Fibroblast of lung (primary cell): ENCODE measurements around the gene LGALS1.

Source experiments
- CTCF ChIP-seq, 2 donors: IDR thresholded peaks in 1 of 2; conservative IDR thresholded peaks in 1 of 2; 1 replicate in 1 of 2; 2 replicates in 1 of 2; pipeline ENCODE4 v1.5.1; 2011 to 2012; ENCODE audit warnings: low read length in 2 of 2, control low read depth in 1 of 2, inconsistent platforms in 1 of 2, low read depth in 1 of 2, mild to moderate bottlenecking in 1 of 2
- EZH2 ChIP-seq: IDR thresholded peaks from 2 replicates; pipeline ENCODE4 v1.5.1; 2012; ENCODE audit warnings: low read length, control low read depth, mild to moderate bottlenecking; ENCODE audit errors: missing control alignments

GRCh38 chr22:37632174-37633088 is 43.0 kb upstream of the LGALS1 start:
- TF ChIP-seq CTCF (conservative IDR thresholded peaks at IDR 0.05 in 1 of 2, IDR thresholded peaks at IDR 0.05 in 1 of 2; ENCODE audit: low read depth in 1 of 2, low read length in 2 of 2) (no peak), EZH2 (no peak)
